ENCODE data around the gene LNX1. TPM values are rescaled to one million over a fixed set of nuclear protein-coding genes. Genes with fewer than 3 reads are reported as not detected.

LNX1 gene
- total and polyA plus RNA-seq, 2 donors (not counting 3 experiments of a cell fraction or from before 2014, with no cell fraction given), result 0.72 to 1.3 TPM

GRCh38 chr4:53485658-53486040 is 105.6 kb downstream of the LNX1 start:
- H2AFZ ChIP-seq (ENCODE audit: low read depth, low read length), result no peak overlapping the region
- FAIRE-seq (no peak), DNase-seq (ENCODE audit: low read depth, low spot score) (no peak)
- no peak for TF ChIP-seq EZH2 (IDR thresholded peaks at IDR 0.05; ENCODE audit: borderline replicate concordance, low read depth, low read length, severe bottlenecking)
- no peak for TF ChIP-seq JUN (IDR thresholded peaks at IDR 0.05; ENCODE audit: borderline replicate concordance, insufficient read depth, insufficient read length, low read depth)
- TF ChIP-seq POLR2A (IDR thresholded peaks at IDR 0.05; ENCODE audit: low read depth, low read length), result no peak
- TF ChIP-seq MYC (IDR thresholded peaks at IDR 0.05; ENCODE audit: low read depth, low read length), result no peak
- TF ChIP-seq, protein P1, sequence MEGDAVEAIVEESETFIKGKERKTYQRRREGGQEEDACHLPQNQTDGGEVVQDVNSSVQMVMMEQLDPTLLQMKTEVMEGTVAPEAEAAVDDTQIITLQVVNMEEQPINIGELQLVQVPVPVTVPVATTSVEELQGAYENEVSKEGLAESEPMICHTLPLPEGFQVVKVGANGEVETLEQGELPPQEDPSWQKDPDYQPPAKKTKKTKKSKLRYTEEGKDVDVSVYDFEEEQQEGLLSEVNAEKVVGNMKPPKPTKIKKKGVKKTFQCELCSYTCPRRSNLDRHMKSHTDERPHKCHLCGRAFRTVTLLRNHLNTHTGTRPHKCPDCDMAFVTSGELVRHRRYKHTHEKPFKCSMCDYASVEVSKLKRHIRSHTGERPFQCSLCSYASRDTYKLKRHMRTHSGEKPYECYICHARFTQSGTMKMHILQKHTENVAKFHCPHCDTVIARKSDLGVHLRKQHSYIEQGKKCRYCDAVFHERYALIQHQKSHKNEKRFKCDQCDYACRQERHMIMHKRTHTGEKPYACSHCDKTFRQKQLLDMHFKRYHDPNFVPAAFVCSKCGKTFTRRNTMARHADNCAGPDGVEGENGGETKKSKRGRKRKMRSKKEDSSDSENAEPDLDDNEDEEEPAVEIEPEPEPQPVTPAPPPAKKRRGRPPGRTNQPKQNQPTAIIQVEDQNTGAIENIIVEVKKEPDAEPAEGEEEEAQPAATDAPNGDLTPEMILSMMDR (IDR thresholded peaks at IDR 0.05; ENCODE audit: extremely low read depth in 1 of 2, insufficient read depth in 1 of 2, low read depth in 1 of 2, low read length in 2 of 2), result no peak
- TF ChIP-seq, protein P2, sequence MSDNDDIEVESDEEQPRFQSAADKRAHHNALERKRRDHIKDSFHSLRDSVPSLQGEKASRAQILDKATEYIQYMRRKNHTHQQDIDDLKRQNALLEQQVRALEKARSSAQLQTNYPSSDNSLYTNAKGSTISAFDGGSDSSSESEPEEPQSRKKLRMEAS (IDR thresholded peaks at IDR 0.05; ENCODE audit: insufficient read depth, insufficient read length), result no peak
- no peak for TF ChIP-seq FOS (IDR thresholded peaks at IDR 0.05; ENCODE audit: borderline replicate concordance, insufficient read depth, low read length)
- no peak for TF ChIP-seq GATA2 (IDR thresholded peaks at IDR 0.05; ENCODE audit: insufficient read depth, insufficient read length, low read depth, low read length)
- TF ChIP-seq POLR2AphosphoS5 (IDR thresholded peaks at IDR 0.05; ENCODE audit: insufficient read depth, low read depth, low read length), result no peak
- H3K4me2 ChIP-seq (ENCODE audit: insufficient read depth, low read length), result no peak overlapping the region
- H3K36me3 ChIP-seq (ENCODE audit: control insufficient read depth in 2 of 2, extremely low read depth in 1 of 2, insufficient read depth in 2 of 2, low read length in 2 of 2), result no peaks in the 10 kb centered on the region
- no peaks in the 10 kb centered on the region for H3K79me2 ChIP-seq (ENCODE audit: control insufficient read depth, insufficient read depth, low read length)
- H3K9me3 ChIP-seq (replicated peaks; ENCODE audit: control insufficient read depth, insufficient read depth, low read length), result no peaks in the 10 kb centered on the region
- H3K27ac ChIP-seq (ENCODE audit: insufficient read depth, low read depth, low read length), result no peak overlapping the region
- H3K4me3 ChIP-seq (replicated peaks in 1 of 3; ENCODE audit: insufficient read depth in 1 of 3, low read depth in 1 of 3, low read length in 3 of 3), result no peak overlapping the region
- H3K27me3 ChIP-seq (ENCODE audit: control insufficient read depth in 2 of 2, insufficient read depth in 2 of 2, low read length in 2 of 2), result peaks cover 0 to 2% of the 10 kb centered on the region in 2 experiments
- dilution Hi-C loops (cut with MboI; ENCODE audit: extremely low pct_ligation_motif_present, low sequenced_read_pairs) (no loop called here), intact Hi-C loops (cut with micrococcal nuclease) (no loop called here)
- peaks cover 6% of the 10 kb centered on the region for H3K4me1 ChIP-seq (ENCODE audit: control insufficient read depth, extremely low read depth, insufficient read depth, low read length)
- ChIA-PET POLR2A (no interaction called here), CTCF (interaction anchor here (0.7 to 2.2 kb wide), 6 partner anchors 8 to 748 kb away, joined by 3 to 9 read pairs (median 4); no protein-coding TSS in a partner anchor)
- BruUV-seq (replicated peaks), result no TSS peak
- H4K20me1 ChIP-seq (replicated peaks; ENCODE audit: control insufficient read depth, extremely low read depth, insufficient read depth, low read length), result no peaks in the 10 kb centered on the region
- no peak overlapping the region for H3K9ac ChIP-seq (replicated peaks; ENCODE audit: extremely low read depth, insufficient read depth, low read length)
- no peaks in the 10 kb centered on the region for H3K9me1 ChIP-seq (replicated peaks; ENCODE audit: control insufficient read depth, extremely low read depth, insufficient read depth, low read length)

Data from endothelial cell of umbilical vein (primary cell).